Measurements from ENCODE around the gene MYBPC1. TPM values are rescaled to one million over a fixed set of nuclear protein-coding genes. Genes with fewer than 3 reads are reported as not detected.

The MYBPC1 gene
- total RNA-seq, 1 experiment from 2014 or later = not detected

GRCh38 chr12:101707131-101707782 lies 112.5 kb downstream of the MYBPC1 start:
- Histone ChIP-seq H2BK5ac (ENCODE audit: insufficient read length, low read length) (no peak overlapping the region), H3K14ac (ENCODE audit: insufficient read depth, low read length) (no peak overlapping the region), H4K8ac (replicated peaks; ENCODE audit: insufficient read length, low read depth, low read length) (no peak overlapping the region), H3K4me2 (ENCODE audit: insufficient read depth, insufficient read length, low read length) (no peak overlapping the region), H3T11ph (ENCODE audit: low read length) (no peak overlapping the region), H3K18ac (ENCODE audit: insufficient read length, low read depth, low read length) (no peak overlapping the region), H3K23me2 (ENCODE audit: insufficient read length, low read depth, low read length, poor library complexity, severe bottlenecking) (no peaks in the 10 kb centered on the region), H3K27ac (ENCODE audit: insufficient read length, low read depth, low read length) (no peak overlapping the region), H3K9ac (ENCODE audit: extremely low read depth, insufficient read length, low read length) (no peak overlapping the region), H2BK15ac (ENCODE audit: low read depth, low read length) (no peak overlapping the region), H2BK120ac (ENCODE audit: low read depth, low read length, poor library complexity, severe bottlenecking) (no peak overlapping the region), H4K5ac (ENCODE audit: insufficient read length, low read depth, low read length) (no peak overlapping the region), H3K4me1 (ENCODE audit: insufficient read depth, low read length) (no peaks in the 10 kb centered on the region), H4K91ac (ENCODE audit: insufficient read length, low read depth, low read length) (no peak overlapping the region), H3K4ac (ENCODE audit: low read depth, low read length) (no peak overlapping the region), H3K9me3 (ENCODE audit: control insufficient read depth, low read depth, low read length) (no peaks in the 10 kb centered on the region), H2AK5ac (ENCODE audit: insufficient read length, low read length) (no peak overlapping the region), H3K79me1 (ENCODE audit: insufficient read depth, low read depth, low read length, poor library complexity, severe bottlenecking) (no peaks in the 10 kb centered on the region), H3K23ac (ENCODE audit: insufficient read length, low read depth, low read length) (no peak overlapping the region), H2AFZ (ENCODE audit: low read length) (no peak overlapping the region), H2BK12ac (ENCODE audit: insufficient read length, low read depth, low read length) (no peak overlapping the region), H3K27me3 (ENCODE audit: insufficient read depth, low read length) (no peaks in the 10 kb centered on the region), H3K79me2 (ENCODE audit: insufficient read depth, low read length) (no peaks in the 10 kb centered on the region), H4K20me1 (ENCODE audit: control insufficient read depth, insufficient read depth, insufficient read length) (no peaks in the 10 kb centered on the region), H3K56ac (ENCODE audit: insufficient read length, low read depth, low read length) (no peak overlapping the region), H2BK20ac (ENCODE audit: low read depth, low read length, poor library complexity, severe bottlenecking) (no peak overlapping the region)
- H3K4me3 Mint-ChIP-seq = no peak overlapping the region
- peaks cover 8 to 12% of the 10 kb centered on the region in 2 experiments; a peak in 3 of 4 replicates for H3K4me1 Mint-ChIP-seq
- no peaks in the 10 kb centered on the region for H3K9me3 Mint-ChIP-seq
- H3K27me3 Mint-ChIP-seq (ENCODE audit: low read depth) = no peaks in the 10 kb centered on the region
- no peak for DNase-seq
- TF ChIP-seq CTCF (conservative IDR thresholded peaks at IDR 0.05) = no peak
- peak overlapping the region in 2 of 3 experiments; percentile 25 to 35; a peak in 3 of 7 replicates for H3K27ac Mint-ChIP-seq
- H3K36me3 Mint-ChIP-seq (ENCODE audit: insufficient read depth in 1 of 3, low read depth in 3 of 3) = no peaks in the 10 kb centered on the region
